Smooth muscle cell (in vitro differentiated cells): Measurements from ENCODE around the gene EFCAB8. TPM values are rescaled to one million over a fixed set of nuclear protein-coding genes. Genes with fewer than 3 reads are reported as not detected.

Source experiments
- DNase-seq: peaks from one replicate; lab custom pipeline; 2025; ENCODE audit not compliant: unreplicated experiment; lab: John Stamatoyannopoulos, UW
- H2AFZ ChIP-seq: fragments of 200-600 bp; sonication (generic); 2 replicates; pipeline ENCODE4 v1.6.0; 2016; ENCODE audit warnings: antibody characterized with exemption, low read depth, mild to moderate bottlenecking
- H3F3A ChIP-seq: fragments of 200-600 bp; sonication (generic); 2 replicates; pipeline ENCODE4 v1.6.0; 2017; ENCODE audit warnings: antibody characterized with exemption, low read depth
- H3K27ac ChIP-seq: fragments of 200-600 bp; sonication (generic); 2 replicates; pipeline ENCODE4 v1.5.1; 2016; ENCODE audit warnings: low read depth, mild to moderate bottlenecking
- H3K27me3 ChIP-seq: fragments of 200-600 bp; sonication (generic); 2 replicates; pipeline ENCODE4 v1.6.1; 2016; ENCODE audit warnings: low read depth, mild to moderate bottlenecking
- H3K36me3 ChIP-seq: fragments of 200-600 bp; sonication (generic); 2 replicates; pipeline ENCODE4 v1.5.1; 2016; ENCODE audit warnings: low read depth
- H3K4me1 ChIP-seq: fragments of 200-600 bp; sonication (generic); 2 replicates; pipeline ENCODE4 v1.5.1; 2016; ENCODE audit warnings: low read depth
- H3K4me2 ChIP-seq: fragments of 200-600 bp; sonication (generic); 2 replicates; pipeline ENCODE4 v1.6.0; 2016; ENCODE audit warnings: mild to moderate bottlenecking
- H3K4me3 ChIP-seq: fragments of 200-600 bp; sonication (generic); 2 replicates; pipeline ENCODE4 v1.5.1; 2016; ENCODE audit warnings: mild to moderate bottlenecking
- H3K79me2 ChIP-seq: fragments of 200-600 bp; sonication (generic); 2 replicates; pipeline ENCODE4 v1.6.0; 2016; ENCODE audit warnings: low read depth, mild to moderate bottlenecking
- H3K9ac ChIP-seq: fragments of 200-600 bp; sonication (generic); 2 replicates; pipeline ENCODE4 v1.6.0; 2016; ENCODE audit warnings: low read depth
- H3K9me3 ChIP-seq: fragments of 200-600 bp; sonication (generic); replicated peaks from 2 replicates; pipeline ENCODE4 v1.5.1; 2016; ENCODE audit warnings: low read depth
- H4K20me1 ChIP-seq: fragments of 200-600 bp; sonication (generic); 2 replicates; pipeline ENCODE4 v1.6.0; 2016; ENCODE audit warnings: low read depth
- CTCF ChIP-seq: fragments of 200-600 bp; sonication (generic); IDR thresholded peaks from 2 replicates; pipeline ENCODE4 v1.5.1; 2017; ENCODE audit warnings: borderline replicate concordance, mild to moderate bottlenecking, antibody characterized with exemption; ENCODE audit not compliant: insufficient read depth, poor library complexity, severe bottlenecking
- WGBS: methylation state at CpG from one replicate; pipeline ENCODE4 v1.1.7; 2016; ENCODE audit warnings: low lambda C conversion rate; 5-methylcytosine and 5-hydroxymethylcytosine counted together
- polyA plus RNA-seq: library from polyadenylated mRNA; unstranded; fragments of >200 nt; fragmentation: Nextera tagmentation; extraction: Ambion mirVana; gene quantifications from 2 replicates; pipeline ENCODE4 v1.2.1, GENCODE V29; 2016
- total RNA-seq: library from RNA; depleted of rRNA; stranded (reverse); fragments of >200 nt; gene quantifications from 2 replicates; pipeline ENCODE4 v1.2.3, GENCODE V29; 2014

The EFCAB8 gene
- total and polyA plus RNA-seq, 2 experiments from 2014 or later, result 0.25 to 1.7 TPM

GRCh38 chr20:32966881-32967781 is 108.4 kb downstream of the EFCAB8 start:
- Histone ChIP-seq H3K4me1 (peaks cover 8% of the 10 kb centered on the region), H2AFZ (no peak overlapping the region), H3K27me3 (no peaks in the 10 kb centered on the region), H3K9me3 (no peaks in the 10 kb centered on the region), H3K9ac (no peak overlapping the region), H3K79me2 (no peaks in the 10 kb centered on the region), H3K27ac (no peak overlapping the region), H3K36me3 (no peaks in the 10 kb centered on the region), H3K4me3 (no peak overlapping the region), H3F3A (no peaks in the 10 kb centered on the region), H4K20me1 (no peaks in the 10 kb centered on the region), H3K4me2 (no peak overlapping the region)
- no peak for TF ChIP-seq CTCF
- DNase-seq, result no peak
- 94% methylated on average over 16 of the region's 16 CpGs for WGBS

GRCh38 chr20:32967961-32968457 is 109.3 kb downstream of the EFCAB8 start:
- TF ChIP-seq CTCF, result no peak
- no peak overlapping the region for H3K4me2 ChIP-seq
- H3K4me3 ChIP-seq, result no peak overlapping the region
- no peak overlapping the region for H3K9ac ChIP-seq
- 92% methylated on average over 16 of the region's 16 CpGs for WGBS
- H3K36me3 ChIP-seq, result no peaks in the 10 kb centered on the region
- H3K9me3 ChIP-seq, result no peaks in the 10 kb centered on the region
- no peak for DNase-seq
- peaks cover 11% of the 10 kb centered on the region for H3K4me1 ChIP-seq
- H3F3A ChIP-seq, result no peaks in the 10 kb centered on the region
- no peak overlapping the region for H2AFZ ChIP-seq
- H3K27me3 ChIP-seq, result no peaks in the 10 kb centered on the region
- no peak overlapping the region for H3K27ac ChIP-seq
- H4K20me1 ChIP-seq, result no peaks in the 10 kb centered on the region
- H3K79me2 ChIP-seq, result no peaks in the 10 kb centered on the region

- no peak for DNase-seq
- Histone ChIP-seq H3F3A (no peaks in the 10 kb centered on the region), H2AFZ (peak overlapping the region; percentile 30), H3K9me3 (no peaks in the 10 kb centered on the region), H3K27me3 (no peaks in the 10 kb centered on the region), H4K20me1 (no peaks in the 10 kb centered on the region), H3K36me3 (no peaks in the 10 kb centered on the region), H3K4me3 (no peak overlapping the region), H3K9ac (no peak overlapping the region), H3K27ac (no peak overlapping the region), H3K79me2 (no peaks in the 10 kb centered on the region), H3K4me2 (no peak overlapping the region), H3K4me1 (peaks cover 11% of the 10 kb centered on the region)
- no peak for TF ChIP-seq CTCF
- WGBS, result 83% methylated on average over 19 of the region's 19 CpGs
These were observed 109.9 kb downstream of the EFCAB8 start for GRCh38 chr20:32968478-32969241.
